ENCODE data around the gene OTOA.
"Not testable (repeated sequence)": the region's sequence is repeated elsewhere in the genome, so short reads cannot be mapped to it uniquely, and the experiment has no call there.

OTOA gene

DNA sequence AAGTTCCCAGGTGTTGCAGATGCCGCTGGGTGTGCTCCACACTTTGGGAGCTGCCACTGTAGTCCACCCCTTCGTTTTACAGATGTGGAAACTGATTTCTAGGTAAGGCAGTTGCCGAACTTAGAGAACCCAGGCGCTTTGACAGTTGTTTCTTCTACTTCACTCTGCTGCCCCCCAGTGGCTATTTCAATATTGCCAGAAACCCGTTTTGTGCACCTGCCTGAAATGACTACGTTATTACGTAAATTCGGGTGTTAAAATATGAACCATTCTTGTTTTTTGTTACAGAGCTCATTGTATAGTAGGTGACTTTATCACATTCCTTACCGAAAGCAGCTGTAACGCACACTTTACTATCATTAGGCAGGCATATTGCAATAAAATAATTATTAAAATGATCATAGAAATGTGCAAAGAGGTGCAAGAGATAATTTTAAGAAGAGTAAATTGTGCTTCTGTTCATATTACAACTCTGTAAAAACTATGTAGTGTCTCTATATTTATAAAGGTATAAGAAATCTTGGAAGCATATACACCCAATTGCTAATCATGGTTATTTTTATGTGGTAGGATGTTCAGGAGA, 44.9 kb downstream of the OTOA start:
- no peaks in the 10 kb centered on the region for H3K9me3 ChIP-seq (ENCODE audit: control insufficient read depth, insufficient read depth, low read length)
- H3K4me1 ChIP-seq (ENCODE audit: control insufficient read depth, insufficient read depth, low read length), result no peaks in the 10 kb centered on the region

DNA sequence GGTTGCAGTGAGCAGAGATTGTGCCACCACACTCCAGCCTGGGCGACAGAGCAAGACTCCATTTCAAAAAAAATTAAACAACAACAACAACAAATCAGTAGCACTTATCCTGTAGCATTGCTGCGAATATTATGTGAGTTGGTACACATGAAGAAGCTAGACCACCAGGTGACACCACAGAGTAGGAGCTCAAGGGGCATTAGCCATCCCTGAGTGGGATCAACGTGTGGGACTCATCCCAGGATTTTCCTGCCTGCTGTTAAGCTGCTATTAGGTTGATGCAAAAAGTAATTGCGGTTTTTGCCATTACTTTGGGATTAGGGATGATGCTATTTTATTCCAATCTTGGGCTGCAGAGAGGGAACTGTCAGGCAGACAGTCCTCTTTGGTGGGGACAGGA, 47.2 kb downstream of the OTOA start:
- Histone ChIP-seq H3K36me3 (ENCODE audit: control insufficient read depth, insufficient read depth, low read length) (no peaks in the 10 kb centered on the region), H3K4me3 (ENCODE audit: low read depth, low read length) (no peak overlapping the region), H3K4me1 (ENCODE audit: control insufficient read depth, insufficient read depth, low read length) (no peaks in the 10 kb centered on the region), H3K9ac (ENCODE audit: low read depth, low read length) (no peak overlapping the region), H3K27me3 (ENCODE audit: control insufficient read depth, insufficient read depth, low read length) (no peaks in the 10 kb centered on the region), H3K9me3 (ENCODE audit: control insufficient read depth, insufficient read depth, low read length) (no peaks in the 10 kb centered on the region)

More for the DNA sequence above, 44.9 kb downstream of the OTOA start:
- Histone ChIP-seq H3K4me3 (ENCODE audit: low read depth, low read length) (no peak overlapping the region), H3K9ac (ENCODE audit: low read depth, low read length) (no peak overlapping the region), H3K36me3 (ENCODE audit: control insufficient read depth, insufficient read depth, low read length) (no peaks in the 10 kb centered on the region), H3K27me3 (ENCODE audit: control insufficient read depth, insufficient read depth, low read length) (no peaks in the 10 kb centered on the region)

DNA sequence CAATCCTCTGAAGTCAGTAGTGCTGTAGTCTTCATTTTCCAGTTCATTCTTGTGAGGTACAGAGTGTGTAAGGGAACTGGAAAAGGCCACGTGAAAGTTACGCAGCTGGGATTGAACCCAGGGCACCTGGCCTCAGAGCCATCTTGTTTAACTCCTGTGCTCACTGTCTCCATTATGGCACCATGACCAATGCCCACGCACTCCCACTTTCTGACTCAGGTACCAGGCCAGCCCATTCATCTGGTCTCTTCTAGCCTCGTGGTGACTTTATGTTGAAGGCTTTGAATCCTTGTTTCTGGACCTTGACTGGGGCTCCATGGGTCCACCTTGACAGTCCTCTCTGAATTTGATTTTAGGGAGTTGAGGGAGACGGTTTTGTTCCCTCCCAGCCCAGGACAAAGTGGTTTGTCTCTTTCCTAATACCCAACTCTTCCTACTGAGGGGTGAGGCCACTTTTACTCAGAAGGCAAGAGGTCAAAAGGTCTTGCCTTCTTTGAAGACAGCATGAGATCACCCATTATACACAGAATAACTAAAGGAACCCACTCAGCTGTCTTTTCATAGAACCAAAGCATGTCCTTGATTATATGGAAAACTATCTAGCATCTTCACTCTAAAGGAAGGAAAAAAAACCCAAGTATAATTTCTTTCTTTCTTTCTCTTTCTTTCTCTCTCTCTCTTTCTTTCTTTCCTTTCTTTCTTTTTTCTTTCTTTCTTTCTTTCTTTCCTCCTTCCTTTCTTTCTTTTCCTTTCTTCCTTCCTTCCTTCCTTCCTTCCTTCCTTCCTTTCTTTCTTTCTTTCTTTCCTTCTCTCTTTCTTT, 50.0 kb downstream of the OTOA start:
- no peaks in the 10 kb centered on the region for H3K27me3 ChIP-seq (ENCODE audit: control insufficient read depth, insufficient read depth, low read length)
- H3K36me3 ChIP-seq (ENCODE audit: control insufficient read depth, insufficient read depth, low read length), result no peaks in the 10 kb centered on the region
- no peak overlapping the region for H3K9ac ChIP-seq (ENCODE audit: low read depth, low read length)
- no peak overlapping the region for H3K4me3 ChIP-seq (ENCODE audit: low read depth, low read length)
- no peaks in the 10 kb centered on the region for H3K4me1 ChIP-seq (ENCODE audit: control insufficient read depth, insufficient read depth, low read length)
- no peaks in the 10 kb centered on the region for H3K9me3 ChIP-seq (ENCODE audit: control insufficient read depth, insufficient read depth, low read length)

DNA sequence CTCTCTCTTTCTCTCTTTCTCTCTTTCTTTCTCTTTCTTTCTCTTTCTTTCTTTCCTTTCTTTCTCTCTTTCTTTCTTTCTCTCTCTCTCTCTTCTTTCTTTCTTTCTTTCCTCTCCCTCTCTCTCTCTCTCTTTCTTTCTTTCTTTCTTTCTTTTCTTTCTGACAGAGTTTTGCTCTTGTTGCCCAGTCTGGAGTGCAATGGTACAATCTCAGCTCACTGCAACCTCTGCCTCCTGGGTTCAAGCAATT, 50.5 kb downstream of the OTOA start:
- not testable (repeated sequence) for H3K27me3 ChIP-seq (ENCODE audit: control insufficient read depth, insufficient read depth, low read length); H3K9ac ChIP-seq (ENCODE audit: low read depth, low read length)

DNA sequence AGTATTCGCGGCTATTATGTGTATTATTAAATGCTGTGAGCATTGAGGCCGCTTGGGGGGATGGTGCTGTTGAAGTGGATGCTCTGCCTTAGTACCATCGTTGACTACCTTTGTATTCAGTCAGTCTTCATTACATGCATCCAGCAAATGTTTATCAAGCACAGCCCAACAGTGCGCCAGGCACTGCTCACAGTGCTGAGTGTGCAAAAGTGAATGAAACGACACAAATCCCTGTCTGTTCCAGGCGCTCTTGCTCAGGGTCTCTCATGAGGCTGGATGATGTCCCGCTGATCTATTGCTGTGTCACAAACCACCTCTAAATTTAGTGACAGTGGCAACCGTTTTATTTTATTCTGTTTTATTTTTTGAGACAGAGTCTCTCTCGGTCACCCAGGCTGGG, 53.8 kb downstream of the OTOA start:
- no peaks in the 10 kb centered on the region for H3K9me3 ChIP-seq (ENCODE audit: control insufficient read depth, insufficient read depth, low read length)
- H3K4me3 ChIP-seq (ENCODE audit: low read depth, low read length), result no peak overlapping the region
- H3K4me1 ChIP-seq (ENCODE audit: control insufficient read depth, insufficient read depth, low read length), result no peaks in the 10 kb centered on the region
- H3K36me3 ChIP-seq (ENCODE audit: control insufficient read depth, insufficient read depth, low read length), result no peaks in the 10 kb centered on the region
- H3K9ac ChIP-seq (ENCODE audit: low read depth, low read length), result no peak overlapping the region
- H3K27me3 ChIP-seq (ENCODE audit: control insufficient read depth, insufficient read depth, low read length), result no peaks in the 10 kb centered on the region

More for the DNA sequence above, 50.5 kb downstream of the OTOA start:
- not testable (repeated sequence) for H3K36me3 ChIP-seq (ENCODE audit: control insufficient read depth, insufficient read depth, low read length); H3K4me3 ChIP-seq (ENCODE audit: low read depth, low read length); H3K4me1 ChIP-seq (ENCODE audit: control insufficient read depth, insufficient read depth, low read length); H3K9me3 ChIP-seq (ENCODE audit: control insufficient read depth, insufficient read depth, low read length)

DNA sequence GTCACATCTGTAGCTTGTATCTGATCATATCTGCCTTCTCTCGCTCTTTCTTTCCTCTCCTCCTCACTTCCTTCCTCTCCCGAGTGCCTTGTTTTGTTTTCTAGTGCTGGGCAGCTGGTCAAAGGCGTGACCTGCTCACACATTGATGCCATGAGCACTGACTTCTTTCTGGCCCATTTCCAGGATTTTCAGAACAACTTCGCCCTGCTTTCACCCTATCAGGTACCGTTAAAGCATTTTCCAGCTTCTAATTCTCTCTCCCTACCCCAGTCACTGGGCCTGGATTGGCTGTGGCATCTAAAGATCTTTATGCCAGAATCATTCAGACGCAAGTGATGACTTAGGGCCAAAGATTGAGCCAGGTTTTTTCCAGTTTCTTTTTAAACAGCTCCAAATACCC, 55.5 kb downstream of the OTOA start:
- Histone ChIP-seq H3K4me1 (ENCODE audit: control insufficient read depth, insufficient read depth, low read length) (no peaks in the 10 kb centered on the region), H3K9me3 (ENCODE audit: control insufficient read depth, insufficient read depth, low read length) (no peaks in the 10 kb centered on the region), H3K4me3 (ENCODE audit: low read depth, low read length) (no peak overlapping the region), H3K9ac (ENCODE audit: low read depth, low read length) (no peak overlapping the region), H3K36me3 (ENCODE audit: control insufficient read depth, insufficient read depth, low read length) (no peaks in the 10 kb centered on the region), H3K27me3 (ENCODE audit: control insufficient read depth, insufficient read depth, low read length) (no peaks in the 10 kb centered on the region)

DNA sequence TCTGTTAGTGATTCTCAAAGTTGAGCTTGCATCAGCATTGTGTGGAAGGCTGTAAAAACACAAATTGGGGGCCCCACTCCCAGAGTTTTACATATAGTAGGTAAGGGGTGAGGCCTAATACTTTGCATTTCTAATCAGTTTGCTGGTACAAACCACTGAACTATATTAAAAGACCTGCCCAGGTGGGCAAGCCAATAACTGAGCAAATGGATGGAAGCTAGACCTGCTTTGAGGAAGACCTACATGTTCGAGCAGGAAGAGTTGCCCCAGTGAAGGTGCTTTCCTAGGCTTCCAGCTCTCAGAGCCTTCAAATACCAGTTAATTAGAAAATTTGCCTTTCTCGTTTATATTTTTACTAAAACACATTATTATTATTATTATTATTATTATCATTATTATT, 56.8 kb downstream of the OTOA start:
- no peaks in the 10 kb centered on the region for H3K9me3 ChIP-seq (ENCODE audit: control insufficient read depth, insufficient read depth, low read length)
- no peaks in the 10 kb centered on the region for H3K27me3 ChIP-seq (ENCODE audit: control insufficient read depth, insufficient read depth, low read length)
- no peak overlapping the region for H3K9ac ChIP-seq (ENCODE audit: low read depth, low read length)
- no peak overlapping the region for H3K4me3 ChIP-seq (ENCODE audit: low read depth, low read length)
- H3K36me3 ChIP-seq (ENCODE audit: control insufficient read depth, insufficient read depth, low read length), result no peaks in the 10 kb centered on the region
- H3K4me1 ChIP-seq (ENCODE audit: control insufficient read depth, insufficient read depth, low read length), result no peaks in the 10 kb centered on the region

DNA sequence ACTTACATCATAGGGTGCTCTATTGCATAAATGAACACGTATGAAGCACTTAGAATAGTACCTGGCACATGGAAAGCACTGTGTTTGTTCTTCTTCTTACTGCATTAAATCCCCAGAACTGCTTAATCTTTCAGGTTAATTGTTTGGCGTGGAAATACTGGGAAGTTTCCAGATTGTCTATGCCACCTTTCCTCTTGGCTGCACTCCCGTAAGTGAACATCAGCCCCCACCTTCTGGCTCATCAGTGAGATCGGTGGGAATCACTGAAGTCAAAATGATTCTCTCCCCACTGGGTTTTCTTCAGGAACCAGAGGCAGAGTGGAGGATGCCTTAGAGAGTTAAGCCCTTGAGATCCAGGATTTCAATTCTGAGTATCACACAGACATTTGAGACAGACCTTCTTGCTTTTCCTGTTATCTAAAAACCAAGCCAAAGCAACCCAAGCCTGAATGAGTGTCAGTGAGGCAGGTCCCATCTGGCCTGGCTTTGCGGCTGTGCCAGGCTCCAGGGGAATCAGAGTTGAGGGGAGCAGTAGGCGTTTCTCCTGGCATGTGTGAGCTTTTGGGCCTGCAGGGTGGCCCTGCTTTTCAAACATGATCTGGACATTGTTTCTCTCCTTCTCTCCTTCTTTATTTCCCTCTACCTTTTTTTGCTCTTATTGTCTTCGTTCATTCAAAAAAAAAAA, 59.1 kb downstream of the OTOA start:
- Histone ChIP-seq H3K9me3 (ENCODE audit: control insufficient read depth, insufficient read depth, low read length) (no peaks in the 10 kb centered on the region), H3K4me3 (ENCODE audit: low read depth, low read length) (no peak overlapping the region), H3K4me1 (ENCODE audit: control insufficient read depth, insufficient read depth, low read length) (no peaks in the 10 kb centered on the region), H3K9ac (ENCODE audit: low read depth, low read length) (no peak overlapping the region), H3K27me3 (ENCODE audit: control insufficient read depth, insufficient read depth, low read length) (no peaks in the 10 kb centered on the region), H3K36me3 (ENCODE audit: control insufficient read depth, insufficient read depth, low read length) (no peaks in the 10 kb centered on the region)

DNA sequence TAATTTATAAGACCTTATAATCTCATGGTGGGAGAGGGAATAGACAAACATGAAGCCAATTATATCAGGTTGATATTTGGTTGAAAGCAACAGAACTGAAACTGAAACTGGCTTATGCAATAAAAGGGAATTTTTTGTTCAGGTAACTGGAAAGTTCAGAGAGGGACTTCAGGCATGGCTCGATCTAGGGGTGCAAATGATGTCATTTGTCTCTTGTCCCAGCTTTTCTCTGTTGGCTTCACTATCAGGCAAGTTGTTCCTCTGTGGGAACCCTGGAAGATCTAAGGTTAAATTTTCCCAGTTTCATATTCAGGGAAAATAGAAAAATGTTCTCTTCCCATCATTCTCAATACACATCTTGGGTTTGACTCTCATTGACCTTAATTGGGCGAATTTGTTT, 59.8 kb downstream of the OTOA start:
- Histone ChIP-seq H3K36me3 (ENCODE audit: control insufficient read depth, insufficient read depth, low read length) (no peaks in the 10 kb centered on the region), H3K9me3 (ENCODE audit: control insufficient read depth, insufficient read depth, low read length) (no peaks in the 10 kb centered on the region), H3K4me1 (ENCODE audit: control insufficient read depth, insufficient read depth, low read length) (no peaks in the 10 kb centered on the region), H3K9ac (ENCODE audit: low read depth, low read length) (no peak overlapping the region), H3K4me3 (ENCODE audit: low read depth, low read length) (no peak overlapping the region), H3K27me3 (ENCODE audit: control insufficient read depth, insufficient read depth, low read length) (no peaks in the 10 kb centered on the region)

DNA sequence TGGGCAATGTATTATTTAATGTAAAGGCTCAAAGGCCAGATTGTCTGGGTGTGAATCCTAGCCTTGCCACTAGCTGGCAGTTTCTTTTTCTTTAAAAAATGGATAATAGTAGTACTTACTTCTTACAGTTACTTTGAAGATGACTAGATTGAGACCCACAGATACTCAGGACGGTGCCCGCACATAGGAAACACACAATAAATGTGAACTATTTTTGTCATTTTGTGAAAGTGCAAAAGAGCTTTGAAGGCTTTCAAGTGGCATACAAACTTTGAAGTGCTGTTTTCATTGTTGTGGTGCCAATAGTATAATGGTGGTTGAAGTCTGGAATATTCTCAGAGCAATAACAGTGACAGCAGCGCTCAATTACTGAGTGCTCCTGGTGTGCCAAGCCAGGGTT, 63.6 kb downstream of the OTOA start:
- Histone ChIP-seq H3K9ac (ENCODE audit: low read depth, low read length) (no peak overlapping the region), H3K4me3 (ENCODE audit: low read depth, low read length) (no peak overlapping the region), H3K4me1 (ENCODE audit: control insufficient read depth, insufficient read depth, low read length) (no peaks in the 10 kb centered on the region), H3K9me3 (ENCODE audit: control insufficient read depth, insufficient read depth, low read length) (no peaks in the 10 kb centered on the region), H3K36me3 (ENCODE audit: control insufficient read depth, insufficient read depth, low read length) (no peaks in the 10 kb centered on the region), H3K27me3 (ENCODE audit: control insufficient read depth, insufficient read depth, low read length) (no peaks in the 10 kb centered on the region)

DNA sequence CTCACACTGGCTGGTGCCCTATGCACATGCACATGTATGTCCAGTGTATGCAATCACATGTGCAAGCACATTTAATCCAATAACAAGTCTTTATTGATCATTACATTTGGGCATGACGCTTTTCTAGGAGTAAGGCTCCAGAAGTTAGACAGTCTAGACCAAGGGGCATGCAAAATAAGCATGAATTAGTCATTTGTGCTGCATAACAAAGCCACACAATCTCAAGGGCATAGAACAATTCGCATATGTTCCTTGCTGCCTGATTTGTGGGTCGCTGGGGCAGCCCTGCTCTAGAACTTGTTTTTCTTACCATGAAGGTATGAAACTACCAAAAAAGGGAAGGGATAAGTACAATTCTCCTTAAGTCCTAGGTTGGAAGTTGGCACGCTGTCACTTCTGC, 67.5 kb downstream of the OTOA start:
- not testable (repeated sequence) for H3K9ac ChIP-seq (ENCODE audit: low read depth, low read length); H3K4me3 ChIP-seq (ENCODE audit: low read depth, low read length); H3K36me3 ChIP-seq (ENCODE audit: control insufficient read depth, insufficient read depth, low read length); H3K4me1 ChIP-seq (ENCODE audit: control insufficient read depth, insufficient read depth, low read length); H3K27me3 ChIP-seq (ENCODE audit: control insufficient read depth, insufficient read depth, low read length); H3K9me3 ChIP-seq (ENCODE audit: control insufficient read depth, insufficient read depth, low read length)

DNA sequence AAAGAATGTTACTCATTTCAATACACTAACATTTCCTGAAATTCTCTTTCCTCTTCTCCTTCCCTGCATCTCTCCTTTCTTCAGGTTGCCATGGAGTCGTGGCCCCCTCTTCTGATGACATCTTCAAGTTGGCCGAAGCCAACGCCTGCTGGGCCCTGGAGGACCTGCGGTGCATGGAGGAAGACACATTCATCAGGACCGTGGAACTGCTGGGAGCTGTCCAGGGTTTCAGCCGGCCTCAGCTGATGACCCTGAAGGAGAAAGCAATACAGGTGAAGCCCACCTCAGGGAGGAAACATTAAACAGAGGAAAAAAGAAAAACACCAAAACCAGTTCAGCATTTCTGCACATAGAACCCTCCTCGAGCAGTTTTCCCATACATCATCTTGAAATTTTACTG, 76.9 kb downstream of the OTOA start:
- not testable (repeated sequence) for H3K9ac ChIP-seq (ENCODE audit: low read depth, low read length); H3K27me3 ChIP-seq (ENCODE audit: control insufficient read depth, insufficient read depth, low read length); H3K36me3 ChIP-seq (ENCODE audit: control insufficient read depth, insufficient read depth, low read length); H3K4me3 ChIP-seq (ENCODE audit: low read depth, low read length); H3K9me3 ChIP-seq (ENCODE audit: control insufficient read depth, insufficient read depth, low read length); H3K4me1 ChIP-seq (ENCODE audit: control insufficient read depth, insufficient read depth, low read length)

Measured in iPS-15b (cell line).